Uterus (tissue), 2 donors: ENCODE data around the gene POU2AF3.

ENCODE experiments used
- CTCF ChIP-seq, 4 experiments: fragments of 200-600 bp in 2 of 4; fragments of 450-650 bp in 2 of 4; sonication (generic) in 2 of 4; IDR thresholded peaks; one replicate each; pipeline ENCODE4 v1.5.1; 2016 to 2019; ENCODE audit warnings: antibody characterized with exemption in 4 of 4, mild to moderate bottlenecking in 2 of 4, moderate library complexity in 1 of 4
- POLR2A ChIP-seq, 2 donors: fragments of 450-650 bp; IDR thresholded peaks; one replicate each; pipeline ENCODE4 v1.6.1; 2016; ENCODE audit warnings: antibody characterized with exemption in 2 of 2, mild to moderate bottlenecking in 1 of 2, moderate library complexity in 1 of 2

- TF ChIP-seq CTCF (IDR thresholded peaks at IDR 0.05): no peak
- no peak for TF ChIP-seq POLR2A (IDR thresholded peaks at IDR 0.05)
Observed at GRCh38 chr11:111283945-111284481, 14.3 kb upstream of the POU2AF3 start.
